Liver (tissue), 9 donors: Measurements from ENCODE around the gene TIGD2. TPM values are rescaled to one million over a fixed set of nuclear protein-coding genes. Genes with fewer than 3 reads are reported as not detected.

Experiments
- DNase-seq: peaks from one replicate; pipeline ENCODE4 v3.0.0-alpha.2; 2017; ENCODE audit warnings: low spot score
- H3K27ac ChIP-seq, 2 donors: one replicate each; pipeline ENCODE4 v1.7.0; 2013; ENCODE audit warnings: inconsistent platforms in 2 of 2, low read length in 2 of 2, control low read depth in 1 of 2, low read depth in 1 of 2, mild to moderate bottlenecking in 1 of 2
- H3K27me3 ChIP-seq, 4 donors: one replicate each; pipeline versions ENCODE4 v1.6.1 to v1.7.0; 2013; ENCODE audit warnings: low read length in 3 of 4, inconsistent platforms in 1 of 4, mild to moderate bottlenecking in 1 of 4, moderate library complexity in 1 of 4; ENCODE audit not compliant: control insufficient read depth in 4 of 4, insufficient read depth in 4 of 4
- H3K36me3 ChIP-seq, 4 donors: one replicate each; pipeline versions ENCODE4 v1.6.1 to v1.7.0; 2013; ENCODE audit warnings: low read length in 3 of 4, mild to moderate bottlenecking in 3 of 4, low read depth in 1 of 4, moderate library complexity in 1 of 4; ENCODE audit not compliant: control insufficient read depth in 4 of 4, insufficient read depth in 3 of 4
- H3K4me1 ChIP-seq, 4 donors: one replicate each; pipeline versions ENCODE4 v1.6.1 to v1.7.0; 2013; ENCODE audit warnings: low read length in 3 of 4, mild to moderate bottlenecking in 3 of 4, moderate library complexity in 1 of 4; ENCODE audit not compliant: control insufficient read depth in 4 of 4, insufficient read depth in 4 of 4
- H3K4me3 ChIP-seq, 3 donors: one replicate each; pipeline versions ENCODE4 v1.6.1 to v1.7.0; 2013; ENCODE audit warnings: low read length in 3 of 3, control low read depth in 1 of 3, low read depth in 1 of 3, mild to moderate bottlenecking in 1 of 3
- H3K9ac ChIP-seq, 2 donors: one replicate each; pipeline ENCODE4 v1.7.0; 2013; ENCODE audit warnings: low read length in 2 of 2, mild to moderate bottlenecking in 2 of 2, moderate library complexity in 2 of 2, control low read depth in 1 of 2, low read depth in 1 of 2
- H3K9me3 ChIP-seq, 4 donors: one replicate each; pipeline versions ENCODE4 v1.6.1 to v1.7.0; 2013; ENCODE audit warnings: low read length in 3 of 4; ENCODE audit not compliant: control insufficient read depth in 4 of 4
- CTCF ChIP-seq: fragments of 150-350 bp; IDR thresholded peaks from 2 replicates; pipeline ENCODE4 v1.5.1; 2017; ENCODE audit warnings: improper control_type of control experiment, low read depth, low read length; ENCODE audit not compliant: missing input control
- EGR1 ChIP-seq, 2 donors: IDR thresholded peaks; 2 replicates each; pipeline ENCODE4 v1.6.1; 2016 to 2018; ENCODE audit warnings: antibody characterized with exemption in 2 of 2, low read depth in 2 of 2
- FOXA1 ChIP-seq: IDR thresholded peaks from 2 replicates; pipeline ENCODE4 v1.6.1; 2016; ENCODE audit warnings: antibody characterized with exemption
- FOXA2 ChIP-seq: IDR thresholded peaks from 2 replicates; pipeline ENCODE4 v1.6.1; 2016; ENCODE audit warnings: antibody characterized with exemption
- GABPA ChIP-seq, 2 donors: IDR thresholded peaks in 1 of 2; conservative IDR thresholded peaks in 1 of 2; 2 replicates each; pipeline ENCODE4 v1.6.1; 2016; ENCODE audit warnings: antibody characterized with exemption in 2 of 2, mild to moderate bottlenecking in 1 of 2, moderate library complexity in 1 of 2
- HNF4A ChIP-seq, 2 donors: conservative IDR thresholded peaks; 2 replicates each; pipeline ENCODE4 v1.6.1; 2016; ENCODE audit warnings: antibody characterized with exemption in 2 of 2, mild to moderate bottlenecking in 2 of 2
- HNF4G ChIP-seq: IDR thresholded peaks from 2 replicates; pipeline ENCODE4 v1.6.1; 2016; ENCODE audit warnings: antibody characterized with exemption
- JUND ChIP-seq, 2 donors: IDR thresholded peaks; 2 replicates each; pipeline ENCODE4 v1.6.1; 2016; ENCODE audit warnings: antibody characterized with exemption in 2 of 2
- MAX ChIP-seq: IDR thresholded peaks from 2 replicates; pipeline ENCODE4 v1.6.1; 2016; ENCODE audit warnings: antibody characterized with exemption
- NR2F2 ChIP-seq: IDR thresholded peaks from 2 replicates; pipeline ENCODE4 v1.6.1; 2016; ENCODE audit warnings: antibody characterized with exemption
- RAD21 ChIP-seq, 2 donors: IDR thresholded peaks; 2 replicates each; pipeline ENCODE4 v1.6.1; 2016; ENCODE audit warnings: antibody characterized with exemption in 2 of 2, mild to moderate bottlenecking in 2 of 2
- RXRA ChIP-seq, 2 donors: IDR thresholded peaks; 2 replicates each; pipeline ENCODE4 v1.6.1; 2017 to 2018; ENCODE audit warnings: antibody characterized with exemption in 2 of 2, mild to moderate bottlenecking in 1 of 2
- SP1 ChIP-seq: IDR thresholded peaks from 2 replicates; pipeline ENCODE4 v1.6.1; 2018; ENCODE audit warnings: antibody characterized with exemption, mild to moderate bottlenecking
- TAF1 ChIP-seq: conservative IDR thresholded peaks from 2 replicates; pipeline ENCODE4 v1.6.1; 2016; ENCODE audit warnings: antibody characterized with exemption, mild to moderate bottlenecking
- YY1 ChIP-seq: IDR thresholded peaks from 2 replicates; pipeline ENCODE4 v1.6.1; 2016; ENCODE audit warnings: antibody characterized with exemption, mild to moderate bottlenecking
- WGBS: extraction: QIAGEN DNeasy Blood & Tissue Kit; methylation state at CpG from one replicate; pipeline ENCODE4 v1.1.7; 2013; 5-methylcytosine and 5-hydroxymethylcytosine counted together
- polyA plus RNA-seq, 2 donors: library from polyadenylated mRNA; stranded (reverse) in 1 of 2; unstranded in 1 of 2; fragments of 200-250 nt in 1 of 2; fragments of >200 nt in 1 of 2; fragmentation: Nextera tagmentation in 1 of 2; extraction: Ambion mirVana in 1 of 2; gene quantifications; one replicate each; pipeline versions ENCODE4 v1.2.1 to v1.2.3, GENCODE V29; 2013 to 2015
- total RNA-seq, 2 donors: library from RNA; depleted of rRNA; stranded (reverse); fragments of >200 nt; gene quantifications; one replicate each; pipeline ENCODE4 v1.2.3, GENCODE V29; 2014
- TF ChIP-seq, protein P1 (sequence below): IDR thresholded peaks from 2 replicates; pipeline ENCODE4 v1.6.1; 2016; ENCODE audit warnings: antibody characterized with exemption, mild to moderate bottlenecking
- TF ChIP-seq, protein P2 (sequence below): IDR thresholded peaks from 2 replicates; pipeline ENCODE4 v1.6.1; 2016; ENCODE audit warnings: antibody characterized with exemption
- TF ChIP-seq, protein P3 (sequence below): IDR thresholded peaks from 2 replicates; pipeline ENCODE4 v1.6.1; 2016; ENCODE audit warnings: antibody characterized with exemption
- donor health status: healthy.
- donor health status: healthy.
- donor health status: healthy.
- donor health status: healthy.
- donor health status: healthy.

The TIGD2 gene
- total and polyA plus RNA-seq, 4 donors = 6.4 to 21.7 (median 9.8) TPM

GRCh38 chr4:89111833-89112563 is 665 bp downstream of the TIGD2 start:
- WGBS = 9% methylated on average over 15 of the region's 15 CpGs
- peak overlapping the region; percentile 98 for H3K27ac ChIP-seq
- peaks cover 3 to 52% (median 40%) of the 10 kb centered on the region in 4 donors for H3K4me1 ChIP-seq
- H3K27me3 ChIP-seq = no peaks in the 10 kb centered on the region
- DNase-seq = no peak
- H3K9me3 ChIP-seq = no peaks in the 10 kb centered on the region
- peak overlapping the region; percentile 81 to 93 for H3K9ac ChIP-seq
- no peaks in the 10 kb centered on the region for H3K36me3 ChIP-seq
- peak overlapping the region; percentile 85 to 91 (median 87) for H3K4me3 ChIP-seq
- TF ChIP-seq TAF1 (peak; percentile 7), CTCF (no peak), MAX (peak; percentile 50), HNF4G (peak; percentile 19), NR2F2 (no peak), RAD21 (IDR thresholded peaks at IDR 0.05) (no peak), JUND (IDR thresholded peaks at IDR 0.05) (peak; percentile 61 to 65), FOXA2 (peak; percentile 44), RXRA (IDR thresholded peaks at IDR 0.05) (peak; percentile 96 to 98), SP1 (peak; percentile 71), EGR1 (IDR thresholded peaks at IDR 0.05; ENCODE audit: low read depth in 2 of 2) (no peak), FOXA1 (peak; percentile 32), YY1 (peak; percentile 49), HNF4A (conservative IDR thresholded peaks at IDR 0.05) (peak; percentile 83 to 84), GABPA (IDR thresholded peaks at IDR 0.05 in 1 of 2, conservative IDR thresholded peaks at IDR 0.05 in 1 of 2) (no peak)
- TF ChIP-seq, protein P1, sequence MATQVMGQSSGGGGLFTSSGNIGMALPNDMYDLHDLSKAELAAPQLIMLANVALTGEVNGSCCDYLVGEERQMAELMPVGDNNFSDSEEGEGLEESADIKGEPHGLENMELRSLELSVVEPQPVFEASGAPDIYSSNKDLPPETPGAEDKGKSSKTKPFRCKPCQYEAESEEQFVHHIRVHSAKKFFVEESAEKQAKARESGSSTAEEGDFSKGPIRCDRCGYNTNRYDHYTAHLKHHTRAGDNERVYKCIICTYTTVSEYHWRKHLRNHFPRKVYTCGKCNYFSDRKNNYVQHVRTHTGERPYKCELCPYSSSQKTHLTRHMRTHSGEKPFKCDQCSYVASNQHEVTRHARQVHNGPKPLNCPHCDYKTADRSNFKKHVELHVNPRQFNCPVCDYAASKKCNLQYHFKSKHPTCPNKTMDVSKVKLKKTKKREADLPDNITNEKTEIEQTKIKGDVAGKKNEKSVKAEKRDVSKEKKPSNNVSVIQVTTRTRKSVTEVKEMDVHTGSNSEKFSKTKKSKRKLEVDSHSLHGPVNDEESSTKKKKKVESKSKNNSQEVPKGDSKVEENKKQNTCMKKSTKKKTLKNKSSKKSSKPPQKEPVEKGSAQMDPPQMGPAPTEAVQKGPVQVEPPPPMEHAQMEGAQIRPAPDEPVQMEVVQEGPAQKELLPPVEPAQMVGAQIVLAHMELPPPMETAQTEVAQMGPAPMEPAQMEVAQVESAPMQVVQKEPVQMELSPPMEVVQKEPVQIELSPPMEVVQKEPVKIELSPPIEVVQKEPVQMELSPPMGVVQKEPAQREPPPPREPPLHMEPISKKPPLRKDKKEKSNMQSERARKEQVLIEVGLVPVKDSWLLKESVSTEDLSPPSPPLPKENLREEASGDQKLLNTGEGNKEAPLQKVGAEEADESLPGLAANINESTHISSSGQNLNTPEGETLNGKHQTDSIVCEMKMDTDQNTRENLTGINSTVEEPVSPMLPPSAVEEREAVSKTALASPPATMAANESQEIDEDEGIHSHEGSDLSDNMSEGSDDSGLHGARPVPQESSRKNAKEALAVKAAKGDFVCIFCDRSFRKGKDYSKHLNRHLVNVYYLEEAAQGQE = peak; percentile 62
- TF ChIP-seq, protein P2, sequence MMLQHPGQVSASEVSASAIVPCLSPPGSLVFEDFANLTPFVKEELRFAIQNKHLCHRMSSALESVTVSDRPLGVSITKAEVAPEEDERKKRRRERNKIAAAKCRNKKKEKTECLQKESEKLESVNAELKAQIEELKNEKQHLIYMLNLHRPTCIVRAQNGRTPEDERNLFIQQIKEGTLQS = no peak
- TF ChIP-seq, protein P3, sequence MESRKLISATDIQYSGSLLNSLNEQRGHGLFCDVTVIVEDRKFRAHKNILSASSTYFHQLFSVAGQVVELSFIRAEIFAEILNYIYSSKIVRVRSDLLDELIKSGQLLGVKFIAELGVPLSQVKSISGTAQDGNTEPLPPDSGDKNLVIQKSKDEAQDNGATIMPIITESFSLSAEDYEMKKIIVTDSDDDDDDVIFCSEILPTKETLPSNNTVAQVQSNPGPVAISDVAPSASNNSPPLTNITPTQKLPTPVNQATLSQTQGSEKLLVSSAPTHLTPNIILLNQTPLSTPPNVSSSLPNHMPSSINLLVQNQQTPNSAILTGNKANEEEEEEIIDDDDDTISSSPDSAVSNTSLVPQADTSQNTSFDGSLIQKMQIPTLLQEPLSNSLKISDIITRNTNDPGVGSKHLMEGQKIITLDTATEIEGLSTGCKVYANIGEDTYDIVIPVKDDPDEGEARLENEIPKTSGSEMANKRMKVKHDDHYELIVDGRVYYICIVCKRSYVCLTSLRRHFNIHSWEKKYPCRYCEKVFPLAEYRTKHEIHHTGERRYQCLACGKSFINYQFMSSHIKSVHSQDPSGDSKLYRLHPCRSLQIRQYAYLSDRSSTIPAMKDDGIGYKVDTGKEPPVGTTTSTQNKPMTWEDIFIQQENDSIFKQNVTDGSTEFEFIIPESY = peak; percentile 21
